Measurements from ENCODE around the gene PLEKHA7.

The PLEKHA7 gene

GRCh38 chr11:16941935-16942334, 72.3 kb downstream of the PLEKHA7 start:
- Histone ChIP-seq H3K27ac (ENCODE audit: poor library complexity, severe bottlenecking) (no peak overlapping the region), H3K4me3 (ENCODE audit: severe bottlenecking) (no peak overlapping the region), H3K9me3 (ENCODE audit: severe bottlenecking) (no peaks in the 10 kb centered on the region), H3K4me1 (ENCODE audit: insufficient read depth, poor library complexity, severe bottlenecking) (peaks cover 7% of the 10 kb centered on the region), H3K27me3 (ENCODE audit: insufficient read depth, poor library complexity, severe bottlenecking) (no peaks in the 10 kb centered on the region), H3K36me3 (ENCODE audit: low read depth) (no peaks in the 10 kb centered on the region)
- ATAC-seq (ENCODE audit: low read depth) (no peak), DNase-seq (ENCODE audit: low spot score) (no peak)
- TF ChIP-seq CTCF (IDR thresholded peaks at IDR 0.05; ENCODE audit: poor library complexity, severe bottlenecking) = no peak

- TF ChIP-seq CTCF (IDR thresholded peaks at IDR 0.05; ENCODE audit: poor library complexity, severe bottlenecking) = no peak
- Histone ChIP-seq H3K9me3 (ENCODE audit: severe bottlenecking) (no peaks in the 10 kb centered on the region), H3K4me1 (ENCODE audit: insufficient read depth, poor library complexity, severe bottlenecking) (no peaks in the 10 kb centered on the region), H3K27me3 (ENCODE audit: insufficient read depth, poor library complexity, severe bottlenecking) (no peaks in the 10 kb centered on the region), H3K4me3 (ENCODE audit: severe bottlenecking) (no peak overlapping the region), H3K27ac (ENCODE audit: poor library complexity, severe bottlenecking) (no peak overlapping the region), H3K36me3 (ENCODE audit: low read depth) (no peaks in the 10 kb centered on the region)
- DNase-seq (ENCODE audit: low spot score) = no peak
- ATAC-seq (ENCODE audit: low read depth) = no peak
These were observed 76.2 kb downstream of the PLEKHA7 start for GRCh38 chr11:16938061-16938460.

GRCh38 chr11:16936643-16937042, 77.6 kb downstream of the PLEKHA7 start:
- H3K27ac ChIP-seq (ENCODE audit: poor library complexity, severe bottlenecking) = no peak overlapping the region
- H3K9me3 ChIP-seq (ENCODE audit: severe bottlenecking) = no peaks in the 10 kb centered on the region
- no peaks in the 10 kb centered on the region for H3K27me3 ChIP-seq (ENCODE audit: insufficient read depth, poor library complexity, severe bottlenecking)

GRCh38 chr11:16935518-16936302, 78.5 kb downstream of the PLEKHA7 start:
- peak; percentile 84 for TF ChIP-seq CTCF (IDR thresholded peaks at IDR 0.05; ENCODE audit: poor library complexity, severe bottlenecking)

More at GRCh38 chr11:16936643-16937042, 77.6 kb downstream of the PLEKHA7 start:
- H3K36me3 ChIP-seq (ENCODE audit: low read depth) = no peaks in the 10 kb centered on the region
- ATAC-seq (ENCODE audit: low read depth) = no peak
- H3K4me3 ChIP-seq (ENCODE audit: severe bottlenecking) = no peak overlapping the region
- DNase-seq (ENCODE audit: low spot score) = no peak
- H3K4me1 ChIP-seq (ENCODE audit: insufficient read depth, poor library complexity, severe bottlenecking) = no peaks in the 10 kb centered on the region
- TF ChIP-seq CTCF (IDR thresholded peaks at IDR 0.05; ENCODE audit: poor library complexity, severe bottlenecking) = no peak

More at GRCh38 chr11:16935518-16936302, 78.5 kb downstream of the PLEKHA7 start:
- Histone ChIP-seq H3K36me3 (ENCODE audit: low read depth) (no peaks in the 10 kb centered on the region), H3K27me3 (ENCODE audit: insufficient read depth, poor library complexity, severe bottlenecking) (no peaks in the 10 kb centered on the region), H3K27ac (ENCODE audit: poor library complexity, severe bottlenecking) (no peak overlapping the region), H3K4me1 (ENCODE audit: insufficient read depth, poor library complexity, severe bottlenecking) (no peaks in the 10 kb centered on the region), H3K4me3 (ENCODE audit: severe bottlenecking) (no peak overlapping the region), H3K9me3 (ENCODE audit: severe bottlenecking) (no peaks in the 10 kb centered on the region)
- ATAC-seq (ENCODE audit: low read depth) (peak; percentile 57; the same call in 2 of the 3 replicates), DNase-seq (ENCODE audit: low spot score) (no peak)
